ENCODE data around the gene PRRC1.
A peak's percentile ranks its signal among the peaks of the same experiment; 100 is the strongest.
"Not testable (repeated sequence)": the region's sequence is repeated elsewhere in the genome, so short reads cannot be mapped to it uniquely, and the experiment has no call there.

The PRRC1 gene

DNA sequence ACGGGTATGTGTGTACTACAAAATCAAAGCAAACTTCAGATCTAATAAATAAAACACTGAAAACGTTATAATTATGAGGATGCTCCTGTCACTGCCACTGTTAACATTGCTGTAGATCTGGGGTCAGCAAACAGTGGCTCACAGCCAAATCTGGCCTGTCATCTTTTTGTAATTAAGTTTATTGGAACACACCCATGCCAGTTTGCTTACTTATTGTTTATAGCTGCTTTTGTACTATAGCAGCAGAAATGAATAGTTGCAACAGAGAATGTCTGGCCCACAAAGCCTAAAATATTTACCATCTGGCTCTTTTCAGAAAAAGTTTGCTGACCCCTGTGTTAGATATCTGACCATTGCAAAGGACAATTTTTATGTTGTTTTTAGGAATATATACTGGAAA, 32.1 kb downstream of the PRRC1 start:
- DNase-seq: no peak

DNA sequence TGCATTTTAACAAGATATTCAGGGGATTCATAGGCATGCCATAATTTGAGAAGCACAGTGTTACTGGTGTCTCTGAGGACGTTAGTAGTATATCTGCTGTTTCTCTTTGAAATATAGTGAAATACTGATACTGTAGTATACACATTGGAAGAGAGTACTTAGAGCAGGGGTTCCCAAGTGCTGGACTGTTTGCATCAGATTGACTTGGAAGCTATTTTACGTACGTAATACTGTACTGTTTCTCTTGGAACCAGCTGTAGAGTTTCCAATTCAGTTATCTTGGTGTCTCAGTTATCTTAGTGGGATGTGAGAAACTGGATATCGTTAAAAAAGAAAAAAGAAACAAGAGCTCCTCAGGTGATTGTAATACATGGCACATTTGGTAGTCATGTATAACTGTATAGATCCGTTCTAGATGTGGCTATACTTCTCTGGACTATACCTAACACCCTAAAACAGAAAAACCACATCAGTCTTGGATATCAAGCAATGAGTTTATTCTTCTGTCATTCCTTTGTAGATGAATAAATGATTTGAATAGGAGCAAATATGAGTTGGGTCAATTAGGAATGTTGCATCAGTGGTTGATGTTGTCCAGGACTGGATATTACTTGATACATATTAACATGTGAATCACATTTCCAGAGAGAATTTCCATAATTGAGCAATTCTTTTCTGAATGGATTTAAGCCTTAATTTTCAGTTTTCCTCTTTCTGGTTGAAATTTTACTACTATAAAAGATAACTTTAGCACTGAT, 33.4 kb downstream of the PRRC1 start:
- no peak for DNase-seq

DNA sequence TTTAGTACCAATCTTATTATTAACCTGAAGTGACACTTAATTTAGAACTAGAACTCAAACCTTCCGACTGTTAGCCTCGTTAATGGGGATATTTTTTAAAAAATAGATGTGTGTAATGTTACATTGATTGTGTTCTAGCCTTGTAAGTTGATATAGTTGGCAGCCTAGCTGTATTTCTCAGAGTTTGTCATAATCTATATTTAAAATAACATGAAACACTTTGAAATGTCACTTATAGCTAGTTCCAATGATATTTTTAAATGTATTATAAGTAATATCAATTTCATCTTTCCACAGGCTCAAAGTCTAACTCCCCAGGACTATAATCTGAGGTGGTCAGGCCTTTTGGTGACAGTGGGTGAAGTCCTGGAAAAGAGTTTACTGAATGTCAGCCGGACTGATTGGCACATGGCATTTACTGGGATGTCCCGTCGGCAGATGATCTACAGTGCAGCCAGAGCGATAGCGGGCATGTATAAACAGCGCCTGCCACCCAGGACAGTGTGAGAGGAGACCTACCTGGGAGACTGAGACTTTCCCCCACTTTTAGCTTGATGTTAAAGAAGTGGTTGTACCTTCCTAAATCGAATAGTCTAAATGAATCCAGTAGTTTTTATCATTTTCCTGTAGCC, 34.1 kb downstream of the PRRC1 start:
- DNase-seq: no peak

DNA sequence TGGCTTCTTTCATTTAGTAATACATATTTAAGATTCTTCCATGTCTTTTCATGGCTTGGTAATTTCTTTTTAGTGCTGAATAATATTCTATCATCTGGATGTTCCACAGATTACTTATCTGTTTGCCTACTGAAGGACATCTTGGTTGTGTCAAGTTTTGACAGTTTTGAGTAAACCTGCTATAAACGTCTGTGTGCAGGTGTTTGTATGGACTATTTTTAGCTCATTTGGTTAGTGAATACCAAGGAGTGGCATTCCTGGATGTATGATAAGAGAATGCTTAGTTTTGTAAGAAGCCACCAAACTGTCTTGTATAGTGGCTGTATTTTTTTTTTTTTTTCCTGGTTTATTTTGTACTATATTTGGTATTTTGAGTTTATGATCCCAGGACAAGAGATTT, 38.4 kb downstream of the PRRC1 start:
- no peak for DNase-seq

DNA sequence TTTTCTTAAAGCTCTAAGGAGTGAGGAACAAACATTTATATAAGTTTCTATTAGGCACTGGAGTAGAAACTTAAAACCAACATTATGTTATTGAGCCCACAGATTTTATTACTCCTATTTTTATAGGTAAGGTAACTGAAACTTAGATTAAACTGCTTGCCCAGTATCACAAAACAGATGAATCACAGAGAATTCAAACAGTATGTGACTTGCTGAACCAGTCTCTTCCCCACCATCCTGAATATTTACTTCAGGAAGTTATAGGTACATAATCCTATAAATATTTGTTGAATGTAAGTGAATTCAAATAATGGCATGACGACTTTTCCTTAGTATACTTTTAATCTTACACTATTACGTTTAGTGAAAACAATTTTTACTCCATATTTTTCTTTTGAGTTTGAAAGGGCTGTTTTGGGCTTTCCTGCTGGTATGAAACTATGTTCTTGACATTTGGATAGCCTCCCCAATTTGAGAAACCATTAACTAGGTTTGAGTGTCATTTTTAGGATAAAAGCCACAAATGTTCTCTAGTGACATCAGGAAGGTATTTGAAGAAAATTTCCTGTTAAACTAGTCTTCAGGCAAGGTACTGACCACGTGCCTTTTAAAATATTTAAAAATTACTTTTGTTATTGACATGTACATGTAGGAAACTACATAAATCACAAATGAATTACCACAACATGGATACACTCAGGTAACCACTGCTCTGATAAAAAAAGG, 39.3 kb downstream of the PRRC1 start:
- no peak for DNase-seq

DNA sequence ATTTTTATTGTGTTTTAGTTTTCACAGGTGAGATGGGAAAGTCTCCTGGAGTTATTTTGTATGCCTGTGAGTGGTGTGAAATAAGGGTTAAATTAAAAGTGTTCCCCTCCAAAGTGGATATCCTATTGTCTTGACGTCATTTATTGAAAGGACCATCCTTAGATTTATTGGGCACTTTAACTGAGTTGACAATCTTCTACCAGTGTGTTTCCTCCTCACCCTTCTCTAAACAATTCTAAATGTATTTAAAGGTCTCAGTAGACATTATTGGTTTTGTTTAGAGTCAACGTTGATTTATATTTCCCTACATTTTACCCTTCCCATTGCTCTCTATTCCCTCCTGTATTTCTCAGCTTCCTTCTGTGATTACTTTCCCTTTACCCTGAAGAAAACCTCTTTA, 40.8 kb downstream of the PRRC1 start:
- DNase-seq: no peak

DNA sequence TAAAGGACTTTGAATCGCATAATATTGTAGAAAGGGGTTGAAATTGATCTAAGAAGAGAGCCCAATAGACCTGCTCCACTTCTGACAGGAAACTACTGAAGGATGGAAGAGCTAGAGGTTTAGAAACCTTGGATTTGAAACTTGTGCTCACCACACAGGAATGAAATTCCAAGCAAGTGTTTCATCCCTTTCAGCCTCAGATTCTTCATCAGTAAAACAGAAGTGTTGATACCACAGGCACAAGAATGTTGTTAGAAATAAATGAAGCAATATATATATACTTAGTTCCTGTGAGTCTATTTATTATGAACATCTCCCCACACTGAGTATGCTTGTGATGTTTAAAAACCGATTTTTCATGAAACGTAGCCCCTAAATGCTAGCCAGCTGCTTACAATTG, 43.8 kb downstream of the PRRC1 start:
- DNase-seq: no peak

DNA sequence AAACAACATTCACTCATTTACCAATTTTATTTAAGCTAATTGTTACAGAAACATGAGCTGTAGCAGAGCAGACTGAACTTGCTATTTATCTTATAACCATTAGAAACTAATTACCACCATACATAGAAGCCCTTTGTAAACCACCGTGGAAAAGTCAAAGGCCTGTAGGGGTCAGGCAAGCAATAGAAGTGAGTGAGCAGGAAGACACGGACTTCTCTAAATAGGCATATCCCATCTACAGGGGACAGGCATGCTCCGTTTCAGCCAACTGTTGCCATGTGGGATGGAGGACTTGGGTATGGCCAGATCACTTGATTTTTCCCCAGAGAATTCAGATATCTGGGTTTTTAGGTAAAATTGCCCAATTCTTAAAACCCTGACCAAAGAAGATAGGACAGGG, 44.8 kb downstream of the PRRC1 start:
- peak; percentile 40 for DNase-seq

DNA sequence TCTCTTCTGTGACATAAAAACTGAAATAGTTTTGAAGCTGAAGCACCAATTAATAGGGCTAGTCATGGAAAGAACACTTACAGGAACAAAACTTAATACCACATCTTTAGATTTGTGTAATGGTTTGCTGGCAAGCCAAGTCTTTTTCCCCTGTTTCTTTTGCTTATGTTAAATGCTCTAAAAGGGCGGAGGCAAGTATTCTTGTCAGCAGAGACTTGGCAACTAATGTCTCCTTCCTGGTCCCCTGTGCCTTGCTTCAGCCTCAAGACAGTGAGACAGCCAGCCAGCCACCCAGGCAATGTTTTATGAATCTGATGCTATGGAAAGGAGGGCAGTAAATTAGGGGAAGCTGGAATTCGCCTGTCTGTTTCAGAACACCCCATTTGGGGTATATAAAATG, 45.7 kb downstream of the PRRC1 start:
- peak; percentile 62 for DNase-seq

DNA sequence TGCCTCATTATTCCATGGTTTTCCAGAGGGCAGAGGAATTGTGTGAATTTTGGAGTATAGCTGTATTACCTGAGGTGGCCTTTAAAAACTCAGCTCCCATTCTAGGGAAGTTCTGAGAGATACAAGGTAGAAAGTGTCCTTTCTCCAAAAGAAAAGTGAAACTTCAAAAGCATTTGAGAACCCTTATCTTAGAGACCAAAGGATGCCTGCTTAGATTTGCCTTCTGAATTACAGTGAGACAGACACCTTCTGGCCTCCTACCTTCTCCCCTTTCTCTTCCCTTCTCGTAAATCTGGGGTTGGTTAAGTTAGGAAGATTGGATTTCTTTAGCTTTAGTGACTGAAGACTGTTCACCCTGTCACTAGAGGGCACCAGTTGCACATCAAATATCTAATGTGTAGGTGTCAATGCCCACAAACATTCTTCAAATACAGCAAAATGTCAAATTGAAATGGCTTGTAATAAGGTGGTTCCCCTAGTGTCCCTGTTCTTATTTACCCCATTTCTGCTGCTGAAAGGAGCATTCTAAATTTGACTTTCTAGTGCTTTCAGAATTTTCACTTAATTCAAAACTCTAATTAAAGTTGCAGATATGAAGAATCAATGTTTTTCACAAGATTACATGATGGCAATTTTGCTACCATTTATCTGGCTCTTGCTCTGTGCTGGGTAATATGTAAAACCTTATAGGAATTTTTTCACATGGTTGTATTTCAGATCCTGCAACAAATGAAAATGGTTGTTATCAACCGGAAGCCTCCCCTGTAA, 46.7 kb downstream of the PRRC1 start:
- DNase-seq: peak; percentile 26

DNA sequence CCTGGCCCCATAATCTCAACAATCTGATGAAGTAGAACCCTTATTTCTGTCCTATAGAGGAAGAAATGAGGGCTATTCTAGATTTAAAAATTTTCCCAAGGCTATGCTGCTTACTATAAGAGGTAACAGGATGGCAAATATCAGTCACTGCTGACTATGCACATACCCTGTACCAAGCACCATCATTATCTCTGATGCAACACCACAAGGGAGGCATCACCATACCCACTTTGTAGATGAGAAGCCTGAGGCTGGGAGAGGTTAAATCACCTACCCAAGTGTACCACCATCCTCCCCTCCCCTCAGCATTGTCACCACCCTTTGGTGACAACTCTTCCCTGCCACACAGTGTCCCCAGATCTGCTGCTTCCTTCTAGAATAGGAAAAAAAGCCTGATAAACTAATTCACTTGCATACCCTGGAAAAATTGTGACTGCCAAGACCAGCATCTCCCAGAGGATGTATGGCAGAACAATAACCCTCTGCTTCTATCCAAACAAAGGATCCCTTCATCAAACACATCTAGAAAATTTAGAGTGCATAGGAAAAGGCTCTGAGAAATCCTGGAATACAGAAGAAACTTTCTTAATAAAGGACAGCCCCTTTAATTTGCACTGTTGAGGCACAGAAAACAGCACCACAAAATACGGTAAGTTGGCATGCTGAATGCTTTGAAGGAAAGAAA, 48.3 kb downstream of the PRRC1 start:
- DNase-seq: no peak

DNA sequence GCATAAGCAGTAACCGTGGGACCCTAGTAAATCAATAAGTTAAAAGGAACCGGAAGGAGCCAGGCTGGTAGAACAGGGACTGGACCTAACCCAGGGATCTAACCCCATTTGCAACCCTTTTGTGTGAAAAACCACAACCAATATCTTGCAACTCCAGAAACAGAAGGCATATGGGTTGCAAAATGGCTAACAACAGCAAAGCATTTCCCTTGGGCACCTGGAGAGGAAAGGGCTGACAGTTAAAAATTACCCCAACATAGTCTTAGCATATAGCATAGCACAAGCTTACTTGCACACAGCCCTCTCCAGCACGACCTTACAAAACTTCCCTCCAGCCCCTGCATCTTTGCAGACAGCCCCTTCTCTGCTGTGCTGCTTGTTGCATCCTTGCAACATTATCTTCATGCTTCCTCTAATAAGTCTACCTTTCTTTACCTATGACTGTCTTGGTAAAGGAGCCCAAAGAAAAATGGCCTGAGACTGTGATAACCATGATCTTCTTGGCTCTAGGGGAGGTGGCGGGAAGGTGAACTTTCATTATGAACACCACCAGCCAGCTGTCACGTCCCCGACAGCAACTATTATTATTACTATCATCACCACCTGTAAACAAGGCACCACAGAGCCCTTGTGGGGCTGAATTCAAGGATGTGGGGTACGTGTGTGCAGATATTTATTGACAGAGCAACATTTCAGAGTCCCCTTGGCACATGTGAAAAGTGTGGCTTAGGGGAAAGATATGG, 49.8 kb downstream of the PRRC1 start:
- no peak for DNase-seq

DNA sequence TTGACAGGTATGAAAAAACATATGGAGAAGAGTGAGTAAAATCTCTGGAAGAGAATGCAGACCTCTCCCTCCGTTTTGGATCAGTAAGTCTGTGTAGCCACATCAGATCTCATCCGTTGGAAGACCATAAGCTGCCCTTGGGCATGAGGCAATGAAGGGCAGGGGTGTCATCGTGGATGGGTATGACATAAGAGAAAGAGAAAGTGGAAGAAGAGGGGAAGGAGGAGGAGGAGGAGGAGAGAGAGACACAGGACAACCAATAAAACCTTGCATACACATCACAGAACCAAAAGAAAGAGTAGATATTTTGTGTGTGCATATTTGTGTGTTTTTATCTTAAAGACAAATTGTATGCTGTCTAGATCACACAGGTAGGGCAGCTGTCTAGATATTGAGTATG, 50.7 kb downstream of the PRRC1 start:
- no peak for DNase-seq

DNA sequence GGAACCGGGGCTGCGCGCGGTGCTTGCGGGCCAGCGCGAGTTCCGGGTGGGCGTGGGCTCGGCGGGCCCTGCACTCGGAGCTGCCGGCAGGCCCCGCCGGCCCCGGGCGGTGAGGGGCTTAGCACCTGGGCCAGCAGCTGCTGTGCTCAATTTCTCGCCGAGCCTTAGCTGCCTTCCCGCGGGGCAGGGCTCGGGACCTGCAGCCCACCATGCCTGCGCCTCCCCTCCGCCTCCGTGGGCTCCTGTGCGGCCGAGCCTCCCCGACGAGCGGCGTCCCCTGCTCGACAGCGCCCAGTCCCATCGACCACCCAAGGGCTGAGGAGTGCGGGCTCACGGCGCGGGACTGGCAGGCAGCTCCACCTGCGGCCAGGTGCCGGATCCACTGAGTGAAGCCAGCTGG, 52.0 kb downstream of the PRRC1 start:
- DNase-seq: not testable (repeated sequence)

DNA sequence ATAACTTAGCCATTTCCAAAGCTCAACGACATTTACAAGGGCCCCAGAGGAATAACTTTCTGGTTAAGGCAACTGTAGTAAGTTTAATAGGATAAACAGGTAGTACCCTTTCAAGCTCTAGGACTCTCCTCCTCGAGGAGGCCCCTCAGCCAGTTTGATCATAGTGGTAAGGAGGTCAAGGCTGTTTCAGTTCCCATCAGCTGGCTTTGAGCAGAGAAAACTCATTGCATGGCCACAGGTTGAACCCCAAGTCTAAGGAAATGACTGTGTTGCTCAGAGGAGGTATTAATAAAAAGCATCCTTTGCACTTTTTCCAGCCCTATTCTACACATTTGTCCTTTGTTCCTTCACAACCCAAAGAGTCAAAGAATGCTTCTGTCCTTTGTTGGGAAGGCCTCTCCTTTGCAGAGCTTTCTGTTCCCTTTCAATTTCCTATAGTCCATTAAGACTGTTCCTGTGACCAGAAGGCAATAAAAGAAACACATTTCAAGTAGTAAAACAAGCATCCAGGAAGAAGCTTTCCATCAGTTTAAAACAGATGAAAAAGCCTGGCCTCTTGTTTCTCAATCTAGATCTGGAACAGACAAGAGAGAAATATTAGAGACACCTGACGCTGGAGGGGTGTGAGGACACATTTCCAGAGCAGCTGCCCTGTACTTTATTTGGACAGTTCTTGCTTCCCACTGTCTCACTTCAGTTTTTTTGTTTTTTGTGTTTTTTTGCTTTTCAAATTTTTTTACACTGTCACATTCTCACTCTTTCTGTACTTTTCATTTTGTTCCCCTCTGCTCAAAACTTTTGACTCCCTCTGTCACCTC, 54.1 kb downstream of the PRRC1 start:
- DNase-seq: no peak

DNA sequence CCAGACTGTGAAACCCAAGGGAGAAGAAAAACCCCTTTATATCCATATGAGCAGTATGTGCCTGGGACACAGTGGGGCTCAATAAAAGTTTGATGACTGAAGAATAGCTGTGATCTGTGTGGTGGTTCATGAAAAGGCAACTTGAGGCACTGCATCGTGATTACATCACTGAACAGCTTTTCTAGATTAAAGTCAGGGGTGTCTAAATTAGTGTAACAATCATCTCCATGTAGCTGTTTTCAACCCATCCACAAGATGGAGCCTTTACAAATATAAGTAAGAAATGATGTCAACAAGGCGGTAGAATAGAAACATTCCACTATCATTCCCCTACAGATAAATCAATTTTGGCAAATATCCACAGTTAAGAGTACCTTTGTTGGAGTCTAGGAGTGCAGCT, 55.5 kb downstream of the PRRC1 start:
- no peak for DNase-seq

DNA sequence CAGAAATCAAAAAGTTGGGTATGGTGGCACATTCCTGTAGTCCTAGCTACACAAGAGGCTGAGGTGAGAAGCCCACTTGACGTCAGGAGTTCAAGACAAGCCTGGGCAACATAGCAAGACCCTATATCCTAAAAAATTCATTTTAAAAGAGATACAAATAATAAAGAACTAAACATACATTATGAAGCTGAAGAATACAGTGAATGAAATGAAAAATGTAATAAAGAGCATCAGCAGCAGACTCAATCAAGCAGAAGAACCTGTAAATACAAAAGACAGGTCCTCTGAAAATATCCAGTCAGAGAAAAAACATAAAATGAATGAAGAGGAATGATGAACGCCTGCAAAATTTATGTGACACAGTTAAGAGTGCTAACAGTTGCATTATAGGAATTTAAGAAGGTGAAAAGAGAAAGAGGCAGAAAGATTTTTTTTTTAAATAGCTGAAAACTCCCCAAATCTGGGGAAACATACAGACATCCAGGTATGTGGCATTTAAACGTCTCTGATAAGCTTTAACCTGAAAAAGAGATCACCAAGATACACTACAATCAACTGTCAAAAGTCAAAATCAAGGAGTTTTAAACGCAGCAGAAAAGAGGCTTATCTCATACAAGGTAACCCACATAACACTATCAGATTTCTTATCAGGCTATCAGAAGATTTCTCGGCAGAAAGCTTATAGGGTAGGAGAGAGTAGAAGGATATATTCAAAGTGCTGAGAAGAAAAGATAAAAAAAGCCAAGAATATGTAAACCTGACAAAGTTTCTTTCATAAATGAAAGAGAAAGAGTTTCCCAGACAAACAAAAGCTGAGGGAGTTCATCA, 57.6 kb downstream of the PRRC1 start:
- DNase-seq: no peak

DNA sequence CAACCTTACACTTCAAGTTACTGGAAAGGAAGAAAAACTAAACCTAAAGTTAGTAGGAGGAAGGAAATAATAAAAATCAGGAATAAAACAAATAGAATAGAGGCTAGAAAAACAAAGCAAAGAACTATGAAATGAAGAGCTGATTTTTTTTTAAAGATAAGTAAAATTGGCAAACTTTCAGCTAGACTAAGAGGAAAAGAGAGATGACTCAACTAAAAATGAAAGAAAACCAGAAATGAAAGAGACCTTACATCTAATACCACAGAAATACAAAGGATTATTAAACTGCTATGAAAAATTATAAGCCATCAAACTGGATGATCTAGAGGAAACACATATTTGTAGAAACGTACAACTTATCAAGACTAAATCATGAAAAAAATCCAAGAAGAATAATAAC, 60.0 kb downstream of the PRRC1 start:
- DNase-seq: no peak

DNA sequence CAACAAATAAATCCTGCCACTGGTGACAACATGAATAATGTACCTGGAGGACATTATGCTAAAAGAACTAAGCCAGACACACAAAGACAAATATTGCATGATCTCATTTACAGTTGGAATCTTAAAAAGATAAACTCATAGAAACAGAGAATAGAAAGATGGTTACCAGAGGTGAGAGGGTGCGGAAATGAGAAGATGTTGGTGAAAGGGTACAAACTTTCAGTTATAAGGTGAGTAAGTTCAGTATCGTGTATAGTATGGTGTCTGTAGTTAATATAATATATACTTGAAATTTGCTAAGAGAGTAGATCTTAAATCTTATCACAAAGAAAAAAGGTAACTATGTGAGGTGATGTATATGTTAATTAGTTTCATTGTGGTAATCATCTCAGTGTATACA, 63.3 kb downstream of the PRRC1 start:
- DNase-seq: no peak

DNA sequence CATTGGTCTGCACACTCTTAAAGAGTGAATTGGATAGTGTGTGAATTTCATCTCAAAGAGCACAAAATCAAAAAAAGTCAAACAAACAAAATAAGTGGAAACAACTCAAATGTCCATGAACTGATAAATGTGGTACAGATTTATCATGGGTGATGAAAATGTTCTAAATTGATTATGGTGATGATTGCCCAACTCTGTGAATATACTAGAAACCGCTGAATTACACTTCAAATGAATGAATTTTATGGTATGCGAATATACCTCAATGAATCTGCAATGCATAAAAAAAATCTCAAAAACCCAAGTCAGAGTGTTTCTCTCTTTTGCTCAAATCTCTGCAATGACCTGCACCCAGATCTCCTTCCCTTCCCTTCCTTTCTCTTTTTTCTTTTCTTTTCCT, 64.0 kb downstream of the PRRC1 start:
- no peak for DNase-seq
